Stomach (tissue), 19 donors: ENCODE measurements around the gene GLI1. TPM values are rescaled to one million over a fixed set of nuclear protein-coding genes. Genes with fewer than 3 reads are reported as not detected.
"Not testable (repeated sequence)": the region's sequence is repeated elsewhere in the genome, so short reads cannot be mapped to it uniquely, and the experiment has no call there.

Experiments
- DNase-seq, 2 donors: peaks; one replicate each; pipeline versions ENCODE4 v3.0.0 to v3.0.0-alpha.2; 2013 to 2019
- H3K27ac ChIP-seq, 5 donors: fragments of 200-600 bp in 4 of 5; sonication (generic) in 4 of 5; one replicate each; pipeline ENCODE4 v1.5.1; 2013 to 2019; ENCODE audit warnings: mild to moderate bottlenecking in 1 of 5, moderate library complexity in 1 of 5
- H3K27me3 ChIP-seq, 3 donors: fragments of 200-600 bp; sonication (generic); one replicate each; pipeline ENCODE4 v1.5.1; 2017 to 2019; ENCODE audit warnings: mixed run types in 1 of 3
- H3K36me3 ChIP-seq, 4 donors: fragments of 200-600 bp; sonication (generic); 1 replicate in 3 of 4; 2 replicates in 1 of 4; pipeline ENCODE4 v1.5.1; 2016 to 2019
- H3K4me1 ChIP-seq, 4 donors: fragments of 200-600 bp; sonication (generic); one replicate each; pipeline ENCODE4 v1.5.1; 2016 to 2019
- H3K4me3 ChIP-seq, 4 donors: fragments of 200-600 bp; sonication (generic) in 3 of 4; one replicate each; pipeline ENCODE4 v1.5.1; 2016 to 2019; ENCODE audit warnings: mild to moderate bottlenecking in 1 of 4
- H3K9me3 ChIP-seq, 4 donors: fragments of 200-600 bp; sonication (generic); one replicate each; pipeline ENCODE4 v1.5.1; 2016 to 2019
- EP300 ChIP-seq: sonication (generic); formaldehyde crosslinking; IDR thresholded peaks from one replicate; pipeline ENCODE4 v1.6.1; 2017; ENCODE audit warnings: antibody characterized with exemption
- POLR2A ChIP-seq, 4 donors: fragments of 450-650 bp; IDR thresholded peaks; one replicate each; pipeline ENCODE4 v1.6.1; 2016; ENCODE audit warnings: antibody characterized with exemption in 4 of 4, control low read depth in 2 of 4, mild to moderate bottlenecking in 1 of 4, moderate library complexity in 1 of 4
- POLR2AphosphoS5 ChIP-seq, 3 donors: sonication (generic); formaldehyde crosslinking; IDR thresholded peaks; one replicate each; pipeline ENCODE4 v1.6.1; 2016; ENCODE audit warnings: antibody characterized with exemption in 3 of 3
- WGBS, 5 donors: extraction: QIAGEN DNeasy Blood & Tissue Kit in 3 of 5; methylation state at CpG; one replicate each; pipeline versions ENCODE4 v1.1.5 to v1.1.7; 2013 to 2018; 5-methylcytosine and 5-hydroxymethylcytosine counted together
- intact Hi-C: fragments of 100-400 bp; cut with DNase I; formaldehyde crosslinking; loops from one replicate; pipeline ENCODE4 v1.15.1; 2023; ENCODE audit warnings: low total_unique reads
- long read RNA-seq, 10 donors: transcript quantifications; one replicate each; lab custom pipeline, GENCODE V29; 2026
- polyA plus RNA-seq, 3 donors: library from polyadenylated mRNA; stranded (reverse); fragments of 200-250 nt; gene quantifications; one replicate each; pipeline ENCODE4 v1.2.3, GENCODE V29; 2013
- total RNA-seq, 5 donors: library from RNA; depleted of rRNA; stranded (reverse); fragments of >200 nt; gene quantifications; one replicate each; pipeline versions ENCODE4 v1.1.0 to v1.2.3, GENCODE V29; 2014 to 2016
- TF ChIP-seq, protein P1 (sequence below), 7 experiments: fragments of 450-650 bp in 4 of 7; fragments of 200-600 bp in 3 of 7; sonication (generic) in 3 of 7; IDR thresholded peaks; one replicate each; pipeline ENCODE4 v1.5.1; 2016 to 2019; ENCODE audit warnings: antibody characterized with exemption in 7 of 7, control low read depth in 2 of 7, mild to moderate bottlenecking in 1 of 7
- donor health status: healthy with polysubstance abuse.
- donor health status: Bipolar disorder and iron deficiency.
- donor health status: healthy.

Gene GLI1
- total RNA-seq (1 to 10 TPM in 1 of 5 donors, under 1 TPM in 4; 0.14 to 4.0 (median 0.58) TPM), polyA plus RNA-seq (1 to 10 TPM in 2 of 3 donors, under 1 TPM in 1; 0.53 to 2.7 (median 1.7) TPM)
- long read RNA-seq, donor 1, result 0 reads
- long read RNA-seq, donor 2, result 0 reads
- long read RNA-seq, donor 3, result 0 reads
- long read RNA-seq, donor 4, result 0 reads
- long read RNA-seq, donor 5, partial matches to known transcripts, result 5 of 6 reads
- long read RNA-seq, donor 5, other reads (novel, unspliced or antisense), result 0 of 6 reads
- long read RNA-seq, donor 6, result 0 reads
- long read RNA-seq, donor 7, result 0 reads
- long read RNA-seq, donor 8, partial matches to known transcripts, result 0 of 1 reads
- long read RNA-seq, donor 8, other reads (novel, unspliced or antisense), result 0 of 1 reads
- long read RNA-seq, donor 9, partial matches to known transcripts, result 0 of 1 reads
- long read RNA-seq, donor 9, other reads (novel, unspliced or antisense), result 0 of 1 reads
- long read RNA-seq, donor 10, result 0 reads

DNA sequence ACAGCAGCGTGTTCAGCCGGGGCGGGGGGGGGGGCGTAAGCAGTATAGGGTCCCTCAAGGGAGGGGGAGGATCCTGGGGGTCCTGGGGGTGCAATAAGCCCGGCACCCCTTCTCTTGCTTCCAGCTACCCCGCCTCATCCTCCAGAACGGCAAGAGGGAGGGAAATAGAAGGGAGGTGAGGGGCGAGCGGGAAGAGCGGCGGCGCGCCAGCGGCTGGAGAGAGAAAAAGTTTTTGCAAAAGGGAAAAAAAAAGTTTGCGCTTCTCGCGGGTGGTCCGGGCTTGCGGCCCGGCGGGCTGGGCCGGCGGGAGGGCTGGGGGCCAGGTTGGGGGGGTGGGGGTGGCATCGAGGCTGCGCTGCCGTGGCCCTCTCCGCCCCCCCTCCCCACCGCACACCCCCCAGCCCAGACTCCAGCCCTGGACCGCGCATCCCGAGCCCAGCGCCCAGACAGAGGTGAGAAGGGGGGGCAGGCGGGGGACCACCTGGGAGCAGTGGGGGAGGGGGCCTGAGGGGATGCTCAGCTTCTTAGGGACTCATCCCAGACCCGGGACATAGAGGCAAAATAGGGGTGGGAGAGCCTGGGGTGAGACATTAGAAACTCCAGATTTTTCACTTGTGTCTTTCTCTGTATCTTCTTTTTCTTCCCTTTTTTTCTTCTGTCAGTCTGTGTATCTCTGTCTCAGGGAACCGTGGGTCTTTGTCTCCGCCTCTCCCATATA, at the start of gene GLI1:
Gene GLI1, plus strand, starts transcription at position 36 of the 718 bp plus-strand sequence. CDS start 3,907 bp downstream, outside the sequence.
- DNase-seq, result peak in 1 of 2 donors; percentile 59
- peak within 1 kb of the TSS; percentile 55 to 69 (median 61) for H3K4me3 ChIP-seq
- no peaks in the 10 kb centered on the region for H3K9me3 ChIP-seq
- TF ChIP-seq, protein P1, sequence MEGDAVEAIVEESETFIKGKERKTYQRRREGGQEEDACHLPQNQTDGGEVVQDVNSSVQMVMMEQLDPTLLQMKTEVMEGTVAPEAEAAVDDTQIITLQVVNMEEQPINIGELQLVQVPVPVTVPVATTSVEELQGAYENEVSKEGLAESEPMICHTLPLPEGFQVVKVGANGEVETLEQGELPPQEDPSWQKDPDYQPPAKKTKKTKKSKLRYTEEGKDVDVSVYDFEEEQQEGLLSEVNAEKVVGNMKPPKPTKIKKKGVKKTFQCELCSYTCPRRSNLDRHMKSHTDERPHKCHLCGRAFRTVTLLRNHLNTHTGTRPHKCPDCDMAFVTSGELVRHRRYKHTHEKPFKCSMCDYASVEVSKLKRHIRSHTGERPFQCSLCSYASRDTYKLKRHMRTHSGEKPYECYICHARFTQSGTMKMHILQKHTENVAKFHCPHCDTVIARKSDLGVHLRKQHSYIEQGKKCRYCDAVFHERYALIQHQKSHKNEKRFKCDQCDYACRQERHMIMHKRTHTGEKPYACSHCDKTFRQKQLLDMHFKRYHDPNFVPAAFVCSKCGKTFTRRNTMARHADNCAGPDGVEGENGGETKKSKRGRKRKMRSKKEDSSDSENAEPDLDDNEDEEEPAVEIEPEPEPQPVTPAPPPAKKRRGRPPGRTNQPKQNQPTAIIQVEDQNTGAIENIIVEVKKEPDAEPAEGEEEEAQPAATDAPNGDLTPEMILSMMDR (IDR thresholded peaks at IDR 0.05), result no peak
- TF ChIP-seq POLR2AphosphoS5 (IDR thresholded peaks at IDR 0.05), result no peak
- TF ChIP-seq EP300, result no peak
- TF ChIP-seq POLR2A (IDR thresholded peaks at IDR 0.05), result no peak
- WGBS, 5 donors, result 1 to 2% (median 1%) methylated on average over 21 to 36 of the region's 36 CpGs
- no peaks in the 10 kb centered on the region for H3K36me3 ChIP-seq
- intact Hi-C loops, result no loop called here
- H3K27me3 ChIP-seq, result peaks cover 0 to 42% (median 13%) of the 10 kb centered on the region in 3 donors
- H3K4me1 ChIP-seq, result peaks cover 30 to 53% (median 43%) of the 10 kb centered on the region in 4 donors
- H3K27ac ChIP-seq, result peak within 1 kb of the TSS; percentile 51 to 81 (median 79)

DNA sequence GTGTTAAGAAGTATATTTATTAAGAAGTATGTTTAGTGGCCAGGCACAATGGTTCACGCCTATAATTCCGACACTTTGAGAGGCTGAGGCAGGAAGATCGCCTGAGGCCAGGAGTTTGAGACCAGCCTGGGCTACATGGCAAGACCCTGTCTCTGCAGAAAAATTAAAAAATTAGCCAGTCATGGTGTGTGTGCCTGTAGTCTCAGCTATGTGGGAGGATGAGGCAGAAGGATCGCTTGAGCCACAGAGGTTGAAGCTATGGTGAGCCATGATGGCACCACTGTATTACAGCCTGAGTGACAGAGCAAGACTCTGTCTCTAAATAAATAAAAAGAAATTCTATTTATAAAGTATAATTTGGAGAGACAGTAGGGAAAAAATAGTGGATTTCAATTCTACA, 49.1 kb upstream of the GLI1 start:
- WGBS, 5 donors, result 95 to 99% (median 98%) methylated on average over 4 of the region's 4 CpGs
- DNase-seq, result no peak
- Histone ChIP-seq H3K4me1 (peaks cover 0 to 3% (median 0%) of the 10 kb centered on the region in 4 donors), H3K27ac (no peak overlapping the region), H3K4me3 (no peak overlapping the region), H3K9me3 (no peaks in the 10 kb centered on the region), H3K27me3 (no peaks in the 10 kb centered on the region), H3K36me3 (peaks cover 0 to 7% (median 3%) of the 10 kb centered on the region in 4 donors)
- TF ChIP-seq, protein P1 (IDR thresholded peaks at IDR 0.05), result no peak
- TF ChIP-seq POLR2AphosphoS5 (IDR thresholded peaks at IDR 0.05) (no peak), POLR2A (IDR thresholded peaks at IDR 0.05) (no peak), EP300 (no peak)
- intact Hi-C loops, result no loop called here

DNA sequence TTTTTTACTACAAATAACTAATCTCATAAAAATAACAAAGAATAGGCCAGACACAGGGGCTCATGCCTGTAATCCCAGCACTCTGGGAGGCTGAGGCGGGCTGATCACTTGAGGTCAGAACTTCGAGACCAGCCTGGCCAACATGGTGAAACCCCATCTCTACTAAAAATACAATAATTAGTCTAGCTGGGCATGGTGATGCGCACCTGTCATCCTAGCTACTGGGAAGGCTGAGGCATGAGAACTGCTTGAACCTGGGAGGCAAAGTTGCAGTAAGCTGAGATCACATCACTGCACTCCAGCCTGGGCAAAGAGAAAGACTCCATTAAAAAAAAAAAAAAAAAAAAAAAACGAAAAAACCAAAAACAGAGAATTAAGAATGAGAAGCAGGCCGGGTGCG, 45.4 kb upstream of the GLI1 start:
- intact Hi-C loops, H3K27ac ChIP-seq, H3K36me3 ChIP-seq, H3K27me3 ChIP-seq, H3K9me3 ChIP-seq, DNase-seq, H3K4me3 ChIP-seq: not testable (repeated sequence)
- 85 to 92% (median 88%) methylated on average over 6 of the region's 6 CpGs for WGBS, 5 donors
- H3K4me1 ChIP-seq, result peaks cover 0 to 34% (median 13%) of the 10 kb centered on the region in 4 donors

DNA sequence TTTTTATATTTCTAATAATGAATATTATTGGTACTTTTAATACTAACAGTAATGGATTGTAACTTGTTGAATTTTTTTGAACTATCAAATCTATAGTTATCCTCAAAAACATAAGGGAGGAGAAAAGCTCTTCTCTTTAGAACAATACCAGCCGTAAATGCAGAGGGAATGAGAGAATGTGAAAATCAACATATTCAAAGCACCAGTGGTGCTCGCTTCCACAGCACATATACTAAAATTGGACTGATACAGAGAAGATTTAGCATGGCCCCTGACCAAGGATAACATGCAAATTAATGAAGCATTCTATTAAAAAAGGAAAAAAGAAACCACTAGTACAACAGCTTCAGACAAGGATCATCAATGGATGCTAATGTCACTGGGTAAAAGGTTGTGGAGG, 44.5 kb upstream of the GLI1 start:
- Histone ChIP-seq H3K4me3 (no peak overlapping the region), H3K36me3 (peaks cover 0 to 7% (median 3%) of the 10 kb centered on the region in 4 donors), H3K4me1 (peaks cover 0 to 38% (median 14%) of the 10 kb centered on the region in 4 donors), H3K27me3 (no peaks in the 10 kb centered on the region), H3K9me3 (no peaks in the 10 kb centered on the region), H3K27ac (no peak overlapping the region)
- no peak for DNase-seq
- 87 to 95% (median 93%) methylated on average over 2 of the region's 2 CpGs for whole genome bisulfite sequencing, 5 donors
- intact Hi-C loops, result no loop called here
- no peak for TF ChIP-seq POLR2A (IDR thresholded peaks at IDR 0.05)
- TF ChIP-seq POLR2AphosphoS5 (IDR thresholded peaks at IDR 0.05), result no peak
- TF ChIP-seq, protein P1 (IDR thresholded peaks at IDR 0.05), result no peak
- no peak for TF ChIP-seq EP300
